Liver (tissue), 2 donors: ENCODE data around the gene SNF8.

Experiments used
- RAD21 ChIP-seq, 2 donors: IDR thresholded peaks; 2 replicates each; pipeline ENCODE4 v1.6.1; 2016; ENCODE audit warnings: antibody characterized with exemption in 2 of 2, mild to moderate bottlenecking in 2 of 2
- YY1 ChIP-seq: IDR thresholded peaks from 2 replicates; pipeline ENCODE4 v1.6.1; 2016; ENCODE audit warnings: antibody characterized with exemption, mild to moderate bottlenecking
- donor health status: healthy.

DNA sequence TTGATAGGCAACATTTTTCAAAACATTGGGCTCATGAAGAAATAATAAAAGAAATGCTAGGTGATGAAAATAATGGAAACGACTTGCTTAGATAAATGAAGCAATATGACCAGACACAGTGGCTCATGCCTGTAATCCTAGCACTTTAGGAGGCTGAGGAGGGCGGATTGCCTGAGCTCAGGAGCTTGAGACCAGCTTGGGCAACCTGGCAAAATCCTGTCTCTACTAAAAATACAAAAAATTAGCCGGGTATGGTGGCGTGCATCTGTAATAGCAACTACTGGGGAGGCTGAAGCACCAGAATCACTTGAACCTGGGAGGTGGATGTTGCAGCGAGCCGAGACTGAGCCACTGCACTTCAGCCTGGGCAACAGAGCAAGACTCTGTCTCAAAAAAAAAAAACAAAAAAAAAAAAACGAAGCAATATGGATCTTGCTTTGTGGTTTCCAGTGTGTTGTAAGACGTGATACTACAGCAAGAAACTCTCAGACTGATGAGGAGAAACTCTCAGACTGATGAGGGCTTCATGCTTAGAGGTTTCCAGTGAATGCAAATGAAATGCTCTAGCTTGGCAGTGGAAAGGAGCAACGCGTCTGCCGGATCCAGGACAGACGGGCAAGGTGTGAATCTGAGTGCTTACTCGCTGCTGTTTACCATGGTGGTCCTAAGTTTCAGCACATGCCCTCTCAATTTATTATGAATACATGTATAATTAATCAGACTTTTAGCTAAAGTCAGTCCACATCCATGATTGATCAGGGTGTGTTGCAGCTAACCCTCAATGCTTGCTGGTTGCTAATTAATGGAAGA, 41.0 kb upstream of the SNF8 start:
- TF ChIP-seq RAD21 (IDR thresholded peaks at IDR 0.05) (no peak), YY1 (no peak)
